HepG2 (cell line): Measurements from ENCODE around the gene RBM8A. TPM values are rescaled to one million over a fixed set of nuclear protein-coding genes. Genes with fewer than 3 reads are reported as not detected.

Experiments used
- AHDC1 ChIP-seq: sonication (generic); formaldehyde crosslinking; IDR thresholded peaks from 2 replicates; pipeline ENCODE4 v1.5.1; 2020; ENCODE audit warnings: mild to moderate bottlenecking, missing genetic modification reagents, borderline replicate concordance
- E2F2 ChIP-seq: sonication (generic); formaldehyde crosslinking; IDR thresholded peaks from 2 replicates; pipeline ENCODE4 v1.4.0; 2020; ENCODE audit warnings: missing genetic modification reagents, borderline replicate concordance
- EEA1 ChIP-seq: sonication (generic); formaldehyde crosslinking; IDR thresholded peaks from 2 replicates; pipeline ENCODE4 v1.5.1; 2020; ENCODE audit warnings: mild to moderate bottlenecking, missing genetic modification reagents, borderline replicate concordance
- EHMT2 ChIP-seq: fragments of 200-600 bp; sonication (generic); IDR thresholded peaks from 2 replicates; pipeline ENCODE4 v1.7.0; 2017; ENCODE audit warnings: antibody characterized with exemption, low read depth, low read length, borderline replicate concordance
- ELF3 ChIP-seq: IDR thresholded peaks from 2 replicates; pipeline ENCODE4 v1.6.1; 2016; ENCODE audit warnings: missing genetic modification reagents, missing compliant biosample characterization
- FOSL2 ChIP-seq: sonication (generic); formaldehyde crosslinking; IDR thresholded peaks from 2 replicates; pipeline ENCODE4 v1.4.0; 2020; ENCODE audit warnings: missing genetic modification reagents
- FOXA1 ChIP-seq, 2 experiments: fragments of 450-650 bp in 1 of 2; sonication (generic) in 1 of 2; formaldehyde crosslinking in 1 of 2; IDR thresholded peaks; 2 replicates each; pipeline versions ENCODE4 v1.4.0 to v1.6.1; 2016 to 2020; ENCODE audit warnings: missing genetic modification reagents in 1 of 2
- FOXP1 ChIP-seq, 2 experiments: fragments of 450-650 bp in 1 of 2; IDR thresholded peaks; 2 replicates each; pipeline ENCODE4 v1.6.1; 2017 to 2018; ENCODE audit warnings: antibody characterized with exemption in 1 of 2
- HOXA3 ChIP-seq: sonication (generic); formaldehyde crosslinking; IDR thresholded peaks from 2 replicates; pipeline ENCODE4 v1.5.0; 2020; ENCODE audit warnings: missing genetic modification reagents
- KLF11 ChIP-seq: IDR thresholded peaks from 2 replicates; pipeline ENCODE4 v1.6.1; 2016; ENCODE audit warnings: missing compliant biosample characterization
- NR2F6 ChIP-seq, 2 experiments: IDR thresholded peaks; 2 replicates each; pipeline ENCODE4 v1.6.1; 2016; ENCODE audit warnings: antibody characterized with exemption in 1 of 2, mild to moderate bottlenecking in 1 of 2
- SIN3B ChIP-seq: fragments of 150-350 bp; IDR thresholded peaks from 2 replicates; pipeline ENCODE4 v1.6.1; 2014; ENCODE audit warnings: low read length
- SMAD9 ChIP-seq: sonication (generic); formaldehyde crosslinking; IDR thresholded peaks from 2 replicates; pipeline ENCODE4 v1.5.1; 2020; ENCODE audit warnings: mild to moderate bottlenecking, missing genetic modification reagents
- TERF1 ChIP-seq: sonication (generic); formaldehyde crosslinking; IDR thresholded peaks from 2 replicates; pipeline ENCODE4 v1.8.0; 2022; ENCODE audit warnings: mild to moderate bottlenecking, missing genetic modification reagents, moderate library complexity
- USF2 ChIP-seq, 2 experiments: sonication (generic) in 1 of 2; formaldehyde crosslinking in 1 of 2; IDR thresholded peaks; 2 replicates each; pipeline versions ENCODE4 v1.5.1 to v1.6.1; 2011 to 2020; ENCODE audit warnings: borderline replicate concordance in 1 of 2, low read depth in 1 of 2, low read length in 1 of 2, mild to moderate bottlenecking in 1 of 2, missing genetic modification reagents in 1 of 2, moderate library complexity in 1 of 2
- ZNF44 ChIP-seq: sonication (generic); formaldehyde crosslinking; IDR thresholded peaks from 2 replicates; pipeline ENCODE4 v1.5.1; 2020; ENCODE audit warnings: mild to moderate bottlenecking, missing genetic modification reagents
- ZNF543 ChIP-seq: sonication (generic); formaldehyde crosslinking; IDR thresholded peaks from 2 replicates; pipeline ENCODE4 v1.4.0; 2020; ENCODE audit warnings: mild to moderate bottlenecking, missing genetic modification reagents
- ZSCAN31 ChIP-seq: sonication (generic); formaldehyde crosslinking; IDR thresholded peaks from 2 replicates; pipeline ENCODE4 v1.5.0; 2020; ENCODE audit warnings: low read depth, mild to moderate bottlenecking, missing genetic modification reagents
- polyA plus RNA-seq, 8 experiments: library from polyadenylated mRNA; depleted of rRNA in 3 of 8; stranded (reverse) in 7 of 8; unstranded in 1 of 8; fragments of >200 nt; fragmentation: Illumina TruSeq in 4 of 8; extraction: Trizol in 4 of 8; gene quantifications; 2 replicates each; pipeline versions ENCODE4 v1.2.1 to v1.2.3, GENCODE V29; 2011 to 2016; ENCODE audit warnings: low read depth in 4 of 8, missing spikeins in 1 of 8, mixed read lengths in 1 of 8; ENCODE audit not compliant: insufficient read depth in 1 of 8
- total RNA-seq, 5 experiments: library from RNA; depleted of rRNA; stranded (reverse); fragments of >200 nt; fragmentation: Illumina TruSeq; extraction: Trizol; gene quantifications; 2 replicates each; pipeline ENCODE4 v1.2.3, GENCODE V29; 2016; ENCODE audit warnings: low read depth in 1 of 5

The RBM8A gene
- total and polyA plus RNA-seq, 2 of the 13 experiments (the other 11 are each of a cell fraction or from before 2014, with no cell fraction given): 106 to 162 TPM

- TF ChIP-seq E2F2 (CRISPR knock-in tag) (no peak), ZNF44 (CRISPR knock-in tag) (no peak), ZNF543 (CRISPR knock-in tag) (peak; percentile 43; the same call in 1 of the 2 replicates), KLF11 (CRISPR knock-in tag) (no peak), FOSL2 (no peak; the same call in none of the 2 replicates), ELF3 (CRISPR knock-in tag) (peak; percentile 66), HOXA3 (CRISPR knock-in tag) (peak; percentile 94), NR2F6 (IDR thresholded peaks at IDR 0.05) (peak; percentile 60), NR2F6 (CRISPR knock-in tag; IDR thresholded peaks at IDR 0.05) (peak; percentile 85), AHDC1 (CRISPR knock-in tag) (no peak), USF2 (IDR thresholded peaks at IDR 0.05; ENCODE audit: low read depth, low read length) (no peak), USF2 (CRISPR knock-in tag; IDR thresholded peaks at IDR 0.05; ENCODE audit: borderline replicate concordance) (no peak), EEA1 (CRISPR knock-in tag) (peak; percentile 90; the same call in 1 of the 2 replicates), FOXP1 (IDR thresholded peaks at IDR 0.05) (no peak), FOXP1 (CRISPR knock-in tag; IDR thresholded peaks at IDR 0.05) (no peak), TERF1 (CRISPR knock-in tag) (no peak), ZSCAN31 (peak; percentile 23; the same call in 1 of the 2 replicates), FOXA1 (IDR thresholded peaks at IDR 0.05) (no peak), FOXA1 (CRISPR knock-in tag; IDR thresholded peaks at IDR 0.05) (no peak), SIN3B (peak; percentile 70), SMAD9 (CRISPR knock-in tag) (no peak), EHMT2 (no peak)
These were observed at the start of gene RBM8A (continued) for GRCh38 chr1:145927063-145927886.
